ENCODE measurements around the gene DENND6A. TPM values are rescaled to one million over a fixed set of nuclear protein-coding genes. Genes with fewer than 3 reads are reported as not detected.

The DENND6A gene
- total and polyA plus RNA-seq, 2 of the 13 experiments (the other 11 are each of a cell fraction or from before 2014, with no cell fraction given) = 9.4 to 11.1 TPM

- TF ChIP-seq NBN (conservative IDR thresholded peaks at IDR 0.05) = no peak
- no peak for TF ChIP-seq ZNF713 (CRISPR knock-in tag; IDR thresholded peaks at IDR 0.05)
- peak; percentile 8 for TF ChIP-seq JARID2 (CRISPR knock-in tag; IDR thresholded peaks at IDR 0.05; ENCODE audit: insufficient replicate concordance)
- 0 out of 2 replicates have a peak, but pooled peaks have one; percentile 26 for TF ChIP-seq JUN (CRISPR knock-in tag; IDR thresholded peaks at IDR 0.05)
- no peak for TF ChIP-seq ZNF207 (IDR thresholded peaks at IDR 0.05; ENCODE audit: borderline replicate concordance)
- TF ChIP-seq MAFK (conservative IDR thresholded peaks at IDR 0.05 in 1 of 2, IDR thresholded peaks at IDR 0.05 in 1 of 2; ENCODE audit: low read length in 2 of 2) = peak; percentile 68 to 86
- TF ChIP-seq ZNF264 (CRISPR knock-in tag; IDR thresholded peaks at IDR 0.05) = no peak
- TF ChIP-seq MTF2 (CRISPR knock-in tag; IDR thresholded peaks at IDR 0.05; ENCODE audit: borderline replicate concordance) = no peak
- TF ChIP-seq GLI4 (CRISPR knock-in tag; IDR thresholded peaks at IDR 0.05; ENCODE audit: borderline replicate concordance) = peak; percentile 16; the same call in 1 of the 2 replicates
- TF ChIP-seq ZNF282 (IDR thresholded peaks at IDR 0.05; ENCODE audit: partially characterized antibody) = no peak
- no peak for TF ChIP-seq ZBTB7B (CRISPR knock-in tag; IDR thresholded peaks at IDR 0.05)
- TF ChIP-seq PRMT3 (CRISPR knock-in tag; IDR thresholded peaks at IDR 0.05; ENCODE audit: borderline replicate concordance, low read depth) = no peak
- TF ChIP-seq ZNF598 (CRISPR knock-in tag; IDR thresholded peaks at IDR 0.05; ENCODE audit: borderline replicate concordance) = peak; percentile 90; the same call in 1 of the 2 replicates
- TF ChIP-seq ATF3 (CRISPR knock-in tag; IDR thresholded peaks at IDR 0.05) = peak; percentile 63
- TF ChIP-seq ZNF180 (CRISPR knock-in tag; IDR thresholded peaks at IDR 0.05; ENCODE audit: borderline replicate concordance, low read depth) = no peak
- TF ChIP-seq NFYC (CRISPR knock-in tag; IDR thresholded peaks at IDR 0.05) = peak; percentile 87
- TF ChIP-seq, protein P1, sequence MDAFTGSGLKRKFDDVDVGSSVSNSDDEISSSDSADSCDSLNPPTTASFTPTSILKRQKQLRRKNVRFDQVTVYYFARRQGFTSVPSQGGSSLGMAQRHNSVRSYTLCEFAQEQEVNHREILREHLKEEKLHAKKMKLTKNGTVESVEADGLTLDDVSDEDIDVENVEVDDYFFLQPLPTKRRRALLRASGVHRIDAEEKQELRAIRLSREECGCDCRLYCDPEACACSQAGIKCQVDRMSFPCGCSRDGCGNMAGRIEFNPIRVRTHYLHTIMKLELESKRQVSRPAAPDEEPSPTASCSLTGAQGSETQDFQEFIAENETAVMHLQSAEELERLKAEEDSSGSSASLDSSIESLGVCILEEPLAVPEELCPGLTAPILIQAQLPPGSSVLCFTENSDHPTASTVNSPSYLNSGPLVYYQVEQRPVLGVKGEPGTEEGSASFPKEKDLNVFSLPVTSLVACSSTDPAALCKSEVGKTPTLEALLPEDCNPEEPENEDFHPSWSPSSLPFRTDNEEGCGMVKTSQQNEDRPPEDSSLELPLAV (CRISPR knock-in tag; conservative IDR thresholded peaks at IDR 0.05; ENCODE audit: low read depth) = no peak
- TF ChIP-seq ZNF816 (CRISPR knock-in tag; IDR thresholded peaks at IDR 0.05; ENCODE audit: borderline replicate concordance) = 0 out of 2 replicates have a peak, but pooled peaks have one; percentile 87
- TF ChIP-seq ZNF883 (CRISPR knock-in tag; IDR thresholded peaks at IDR 0.05; ENCODE audit: not compliant biosample characterization) = no peak
- peak; percentile 50; the same call in 1 of the 2 replicates for TF ChIP-seq RFXAP (CRISPR knock-in tag; IDR thresholded peaks at IDR 0.05; ENCODE audit: borderline replicate concordance)
- TF ChIP-seq ZNF782 (CRISPR knock-in tag; IDR thresholded peaks at IDR 0.05; ENCODE audit: borderline replicate concordance) = no peak; the same call in 1 of the 2 replicates
- TF ChIP-seq, protein P2, sequence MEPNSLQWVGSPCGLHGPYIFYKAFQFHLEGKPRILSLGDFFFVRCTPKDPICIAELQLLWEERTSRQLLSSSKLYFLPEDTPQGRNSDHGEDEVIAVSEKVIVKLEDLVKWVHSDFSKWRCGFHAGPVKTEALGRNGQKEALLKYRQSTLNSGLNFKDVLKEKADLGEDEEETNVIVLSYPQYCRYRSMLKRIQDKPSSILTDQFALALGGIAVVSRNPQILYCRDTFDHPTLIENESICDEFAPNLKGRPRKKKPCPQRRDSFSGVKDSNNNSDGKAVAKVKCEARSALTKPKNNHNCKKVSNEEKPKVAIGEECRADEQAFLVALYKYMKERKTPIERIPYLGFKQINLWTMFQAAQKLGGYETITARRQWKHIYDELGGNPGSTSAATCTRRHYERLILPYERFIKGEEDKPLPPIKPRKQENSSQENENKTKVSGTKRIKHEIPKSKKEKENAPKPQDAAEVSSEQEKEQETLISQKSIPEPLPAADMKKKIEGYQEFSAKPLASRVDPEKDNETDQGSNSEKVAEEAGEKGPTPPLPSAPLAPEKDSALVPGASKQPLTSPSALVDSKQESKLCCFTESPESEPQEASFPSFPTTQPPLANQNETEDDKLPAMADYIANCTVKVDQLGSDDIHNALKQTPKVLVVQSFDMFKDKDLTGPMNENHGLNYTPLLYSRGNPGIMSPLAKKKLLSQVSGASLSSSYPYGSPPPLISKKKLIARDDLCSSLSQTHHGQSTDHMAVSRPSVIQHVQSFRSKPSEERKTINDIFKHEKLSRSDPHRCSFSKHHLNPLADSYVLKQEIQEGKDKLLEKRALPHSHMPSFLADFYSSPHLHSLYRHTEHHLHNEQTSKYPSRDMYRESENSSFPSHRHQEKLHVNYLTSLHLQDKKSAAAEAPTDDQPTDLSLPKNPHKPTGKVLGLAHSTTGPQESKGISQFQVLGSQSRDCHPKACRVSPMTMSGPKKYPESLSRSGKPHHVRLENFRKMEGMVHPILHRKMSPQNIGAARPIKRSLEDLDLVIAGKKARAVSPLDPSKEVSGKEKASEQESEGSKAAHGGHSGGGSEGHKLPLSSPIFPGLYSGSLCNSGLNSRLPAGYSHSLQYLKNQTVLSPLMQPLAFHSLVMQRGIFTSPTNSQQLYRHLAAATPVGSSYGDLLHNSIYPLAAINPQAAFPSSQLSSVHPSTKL (CRISPR knock-in tag; IDR thresholded peaks at IDR 0.05) = peak; percentile 39
- TF ChIP-seq DR1 (CRISPR knock-in tag; IDR thresholded peaks at IDR 0.05) = peak; percentile 95
- no peak for TF ChIP-seq MATR3 (CRISPR knock-in tag; IDR thresholded peaks at IDR 0.05)
- no peak for TF ChIP-seq SRF (IDR thresholded peaks at IDR 0.05; ENCODE audit: low read depth, low read length)
Measured at GRCh38 chr3:57597127-57597923, 95.6 kb downstream of the DENND6A start, which contains the start of gene ARF4 (continued).
